H1 (cell line): Measurements from ENCODE around the gene MAGI3. TPM values are rescaled to one million over a fixed set of nuclear protein-coding genes. Genes with fewer than 3 reads are reported as not detected.

Experiments used
- CTCF ChIA-PET: fragments of 300-600 bp; sonication (Branson Sonifier 250); formaldehyde crosslinking; loops from one replicate; lab custom pipeline; 2021; ENCODE audit not compliant: partially characterized antibody; lab: Charles Lee
- POLR2A ChIA-PET: fragments of 300-600 bp; sonication (Branson Sonifier 250); formaldehyde crosslinking; loops from one replicate; lab custom pipeline; 2021; ENCODE audit warnings: inconsistent platforms; ENCODE audit not compliant: partially characterized antibody; lab: Charles Lee
- DNase-seq, 2 experiments: peaks; one replicate each; pipeline versions ENCODE4 v3.0.0 to v3.0.0-alpha.2; 2010 to 2022; ENCODE audit warnings: low spot score in 2 of 2, low read depth in 1 of 2, mixed read lengths in 1 of 2
- FAIRE-seq: peaks from 2 replicates; lab custom pipeline; 2011; peaks lifted over from hg19 to GRCh38; lab: Jason Lieb, UNC
- H2AFZ ChIP-seq: 2 replicates; pipeline ENCODE4 v1.8.1; 2012; ENCODE audit warnings: low read length, inconsistent platforms
- H2AK5ac ChIP-seq: 2 replicates; pipeline ENCODE4 v1.6.1; 2013; ENCODE audit warnings: low read depth, low read length
- H2BK120ac ChIP-seq: replicated peaks from 2 replicates; pipeline ENCODE3; 2013; ENCODE audit warnings: low read depth, low read length, inconsistent platforms
- H2BK12ac ChIP-seq: 2 replicates; pipeline ENCODE4 v1.6.1; 2013; ENCODE audit warnings: low read depth, low read length
- H2BK15ac ChIP-seq: 2 replicates; pipeline ENCODE4 v1.6.1; 2013; ENCODE audit warnings: low read length
- H2BK20ac ChIP-seq: 2 replicates; pipeline ENCODE4 v1.6.1; 2013; ENCODE audit warnings: low read length
- H2BK5ac ChIP-seq: 2 replicates; pipeline ENCODE4 v1.6.1; 2013; ENCODE audit warnings: low read depth, low read length
- H3K14ac ChIP-seq: 2 replicates; pipeline ENCODE4 v1.6.1; 2013; ENCODE audit warnings: inconsistent platforms; ENCODE audit not compliant: insufficient read length
- H3K18ac ChIP-seq: 2 replicates; pipeline ENCODE4 v1.6.1; 2013; ENCODE audit warnings: low read length; ENCODE audit errors: extremely low read depth
- H3K23ac ChIP-seq: 2 replicates; pipeline ENCODE4 v1.6.1; 2013; ENCODE audit warnings: inconsistent platforms; ENCODE audit not compliant: insufficient read length
- H3K23me2 ChIP-seq: 2 replicates; pipeline ENCODE4 v1.6.1; 2013; ENCODE audit warnings: low read depth, low read length
- H3K27ac ChIP-seq: 2 replicates; pipeline ENCODE4 v1.6.1; 2011; ENCODE audit warnings: low read depth, low read length, inconsistent platforms
- H3K27me3 ChIP-seq, 4 experiments: replicated peaks in 1 of 4; 1 replicate in 1 of 4; 2 replicates in 3 of 4; pipeline versions ENCODE4 v1.6.1 to v1.8.1; 2011 to 2013; ENCODE audit warnings: low read length in 3 of 4, mild to moderate bottlenecking in 3 of 4, inconsistent platforms in 2 of 4, mixed read lengths in 2 of 4, moderate library complexity in 1 of 4; ENCODE audit not compliant: control insufficient read depth in 3 of 4, insufficient read depth in 3 of 4; ENCODE audit errors: extremely low read depth in 1 of 4
- H3K36me3 ChIP-seq, 4 experiments: 2 replicates each; pipeline versions ENCODE4 v1.6.1 to v1.8.1; 2011 to 2013; ENCODE audit warnings: mild to moderate bottlenecking in 4 of 4, low read length in 3 of 4, moderate library complexity in 2 of 4, control low read depth in 1 of 4, inconsistent platforms in 1 of 4; ENCODE audit not compliant: insufficient read depth in 4 of 4, control insufficient read depth in 2 of 4
- H3K4ac ChIP-seq: replicated peaks from 2 replicates; pipeline ENCODE3; 2013; ENCODE audit warnings: low read length, low read depth, mixed read lengths, inconsistent platforms; ENCODE audit not compliant: insufficient read length
- H3K4me1 ChIP-seq, 4 experiments: replicated peaks in 1 of 4; 1 replicate in 1 of 4; 2 replicates in 3 of 4; pipeline versions ENCODE4 v1.6.1 to v1.8.1; 2011 to 2013; ENCODE audit warnings: low read length in 3 of 4, inconsistent platforms in 2 of 4, mixed read lengths in 1 of 4; ENCODE audit not compliant: insufficient read depth in 4 of 4, control insufficient read depth in 3 of 4
- H3K4me2 ChIP-seq, 2 experiments: 2 replicates each; pipeline versions ENCODE4 v1.6.1 to v1.8.1; 2011 to 2013; ENCODE audit warnings: low read depth in 2 of 2, low read length in 2 of 2, control low read depth in 1 of 2, inconsistent platforms in 1 of 2, mild to moderate bottlenecking in 1 of 2; ENCODE audit not compliant: insufficient read depth in 1 of 2
- H3K4me3 ChIP-seq, 4 experiments: fragments of 200-600, 300-600 bp in 1 of 4; sonication (generic), shearing (Covaris generic), sonication (Bioruptor Twin) in 1 of 4; 2 replicates each; pipeline versions ENCODE4 v1.5.1 to v1.8.1; 2011 to 2016; ENCODE audit warnings: low read length in 4 of 4, low read depth in 3 of 4, control low read depth in 2 of 4, inconsistent platforms in 2 of 4, mild to moderate bottlenecking in 2 of 4, mixed read lengths in 1 of 4, moderate library complexity in 1 of 4; ENCODE audit not compliant: insufficient read depth in 2 of 4; ENCODE audit errors: extremely low read depth in 1 of 4
- H3K56ac ChIP-seq: replicated peaks from 2 replicates; pipeline ENCODE3; 2013; ENCODE audit warnings: low read depth, mild to moderate bottlenecking, mixed read lengths, low read length, inconsistent platforms; ENCODE audit not compliant: insufficient read length
- H3K79me1 ChIP-seq: 2 replicates; pipeline ENCODE4 v1.6.1; 2013; ENCODE audit warnings: low read depth, low read length, control low read depth
- H3K79me2 ChIP-seq, 2 experiments: 2 replicates each; pipeline versions ENCODE4 v1.6.1 to v1.8.1; 2012 to 2013; ENCODE audit warnings: low read length in 2 of 2, mild to moderate bottlenecking in 2 of 2, inconsistent platforms in 1 of 2; ENCODE audit not compliant: insufficient read depth in 2 of 2, control insufficient read depth in 1 of 2
- H3K9ac ChIP-seq, 4 experiments: replicated peaks in 1 of 4; 1 replicate in 1 of 4; 2 replicates in 3 of 4; pipeline versions ENCODE4 v1.6.1 to v1.8.1; 2011 to 2013; ENCODE audit warnings: low read depth in 3 of 4, low read length in 3 of 4, control low read depth in 2 of 4, mild to moderate bottlenecking in 2 of 4, moderate library complexity in 2 of 4, inconsistent platforms in 1 of 4; ENCODE audit errors: extremely low read depth in 1 of 4
- H3K9me3 ChIP-seq, 2 experiments: 2 replicates each; pipeline versions ENCODE4 v1.6.1 to v1.8.1; 2012 to 2013; ENCODE audit warnings: mild to moderate bottlenecking in 2 of 2, moderate library complexity in 2 of 2, control low read depth in 1 of 2, inconsistent platforms in 1 of 2, low read depth in 1 of 2, low read length in 1 of 2, mixed read lengths in 1 of 2; ENCODE audit not compliant: insufficient read depth in 2 of 2
- H4K20me1 ChIP-seq, 2 experiments: replicated peaks in 1 of 2; 2 replicates each; pipeline versions ENCODE3 to v1.8.1; 2011 to 2013; ENCODE audit warnings: inconsistent platforms in 2 of 2, low read length in 2 of 2, mild to moderate bottlenecking in 1 of 2; ENCODE audit not compliant: insufficient read depth in 2 of 2, control insufficient read depth in 1 of 2
- H4K5ac ChIP-seq: 2 replicates; pipeline ENCODE4 v1.6.1; 2013; ENCODE audit warnings: low read length, low read depth, mixed read lengths, inconsistent platforms; ENCODE audit not compliant: insufficient read length
- H4K8ac ChIP-seq: 2 replicates; pipeline ENCODE4 v1.8.0; 2013; ENCODE audit warnings: mild to moderate bottlenecking, moderate library complexity, low read length, inconsistent platforms; ENCODE audit not compliant: insufficient read depth; ENCODE audit errors: extremely low read depth
- H4K91ac ChIP-seq: replicated peaks from 2 replicates; pipeline ENCODE3; 2013; ENCODE audit warnings: low read length, mixed read lengths, inconsistent platforms; ENCODE audit not compliant: insufficient read length
- ASH2L ChIP-seq: fragments of 200-600, 300-600 bp; sonication (generic); IDR thresholded peaks from one replicate; pipeline ENCODE4 v1.7.1; 2017; ENCODE audit warnings: low read length
- CTCF ChIP-seq, 3 experiments: IDR thresholded peaks; 1 replicate in 2 of 3; 2 replicates in 1 of 3; pipeline versions ENCODE4 v1.5.1 to v1.6.1; 2011; ENCODE audit warnings: low read length in 3 of 3, mild to moderate bottlenecking in 3 of 3, inconsistent platforms in 2 of 3, low read depth in 1 of 3, moderate library complexity in 1 of 3; ENCODE audit not compliant: insufficient read depth in 1 of 3; ENCODE audit errors: control extremely low read depth in 1 of 3
- POLR2A ChIP-seq, 2 experiments: IDR thresholded peaks; 1 replicate in 1 of 2; 2 replicates in 1 of 2; pipeline ENCODE4 v1.6.1; 2011; ENCODE audit warnings: low read depth in 2 of 2, low read length in 2 of 2, mild to moderate bottlenecking in 2 of 2; ENCODE audit errors: control extremely low read depth in 1 of 2
- RAD21 ChIP-seq, 2 experiments: IDR thresholded peaks in 1 of 2; conservative IDR thresholded peaks in 1 of 2; 2 replicates each; pipeline ENCODE4 v1.6.1; 2011; ENCODE audit warnings: low read depth in 2 of 2, low read length in 2 of 2, improper control_type of control experiment in 1 of 2, inconsistent platforms in 1 of 2, mild to moderate bottlenecking in 1 of 2, moderate library complexity in 1 of 2
- WGBS, 2 experiments: shearing (Covaris generic) in 1 of 2; methylation state at CpG; one replicate each; pipeline versions ENCODE4 v1.1.6 to v1.1.7; 2013 to 2015; ENCODE audit warnings: low lambda C conversion rate in 2 of 2, mixed read lengths in 2 of 2, inconsistent platforms in 1 of 2, low coverage in 1 of 2, missing lambda C conversion rate in 1 of 2; ENCODE audit not compliant: insufficient replicate concordance in 2 of 2, insufficient coverage in 1 of 2, insufficient read length in 1 of 2; ENCODE audit errors: extremely low coverage in 1 of 2, missing lambda C conversion rate in 1 of 2; 5-methylcytosine and 5-hydroxymethylcytosine counted together
- polyA plus RNA-seq, 7 experiments: library from polyadenylated mRNA; depleted of rRNA in 3 of 7; stranded (reverse) in 5 of 7; unstranded in 2 of 7; fragments of >200 nt in 5 of 7; fragments of 200-250 nt in 2 of 7; gene quantifications; 1 replicate in 5 of 7; 2 replicates in 1 of 7; 4 replicates in 1 of 7; pipeline versions ENCODE4 v1.2.1 to v1.2.3, GENCODE V29; 2011 to 2013; ENCODE audit warnings: missing spikeins in 2 of 7, mixed read lengths in 2 of 7
- total RNA-seq: library from RNA; stranded (reverse); fragmentation: NEBNext Ultra II Directional; extraction: Animal tissue kit (Norgen Biotek cat#: 25700); gene quantifications from 2 replicates; pipeline ENCODE4 v1.2.1, GENCODE V29; 2021

The MAGI3 gene
- total and polyA plus RNA-seq, 2 of the 8 experiments (the other 6 are each of a cell fraction or from before 2014, with no cell fraction given): 2.3 to 7.8 TPM

- no peak overlapping the region for H3K18ac ChIP-seq
- H2BK20ac ChIP-seq: no peak overlapping the region
- H3K79me1 ChIP-seq: no peaks in the 10 kb centered on the region
- no peak overlapping the region for H3K27ac ChIP-seq
- no peak overlapping the region for H2BK12ac ChIP-seq
- H4K91ac ChIP-seq: no peak overlapping the region
- POLR2A ChIA-PET: no interaction called here
- no peaks in the 10 kb centered on the region for H3K36me3 ChIP-seq
- no peak overlapping the region for H2BK120ac ChIP-seq
- no peaks in the 10 kb centered on the region; a peak in 1 of 7 replicates for H3K4me1 ChIP-seq
- H4K20me1 ChIP-seq: no peaks in the 10 kb centered on the region
- H2AK5ac ChIP-seq: no peak overlapping the region
- WGBS, 2 experiments: 85% methylated on average over 2 of the region's 2 CpGs; no CpG with 5 or more reads in 1 of the 2 experiments
- no peak overlapping the region for H3K4ac ChIP-seq
- no peak for TF ChIP-seq ASH2L
- no peak for TF ChIP-seq POLR2A (IDR thresholded peaks at IDR 0.05; ENCODE audit: control extremely low read depth in 1 of 2, low read depth in 2 of 2, low read length in 2 of 2)
- TF ChIP-seq CTCF (IDR thresholded peaks at IDR 0.05; ENCODE audit: control extremely low read depth in 1 of 3, insufficient read depth in 1 of 3, low read depth in 1 of 3, low read length in 3 of 3): peak in 2 of 3 experiments; percentile 26 to 57; a peak in 2 of 4 replicates
- peak; percentile 62 to 64 for TF ChIP-seq RAD21 (IDR thresholded peaks at IDR 0.05 in 1 of 2, conservative IDR thresholded peaks at IDR 0.05 in 1 of 2; ENCODE audit: low read depth in 2 of 2, low read length in 2 of 2)
- TF ChIP-seq, all 59 proteins: peak for 2
- H3K4me2 ChIP-seq: no peak overlapping the region
- H4K8ac ChIP-seq: no peak overlapping the region
- no peak overlapping the region for H3K23ac ChIP-seq
- H3K79me2 ChIP-seq: 0 out of 4 replicates have a peak, but pooled peaks cover 0 to 6% of the 10 kb centered on the region in 2 experiments
- no peak overlapping the region for H3K9ac ChIP-seq
- CTCF ChIA-PET: interaction anchor here (0.7 to 2.1 kb wide), 16 partner anchors 11 to 315 kb away, joined by 3 to 10 read pairs (median 4); partner anchors contain the start of gene MAGI3
- H2BK5ac ChIP-seq: no peak overlapping the region
- H3K9me3 ChIP-seq: no peaks in the 10 kb centered on the region; a peak in 1 of 4 replicates
- no peaks in the 10 kb centered on the region for H3K27me3 ChIP-seq
- FAIRE-seq (no peak), DNase-seq (no peak)
- no peak overlapping the region for H3K4me3 ChIP-seq
- no peaks in the 10 kb centered on the region for H3K23me2 ChIP-seq
- H3K56ac ChIP-seq: no peak overlapping the region
- H2BK15ac ChIP-seq: no peak overlapping the region
- no peak overlapping the region for H3K14ac ChIP-seq
- H2AFZ ChIP-seq: no peak overlapping the region
- H4K5ac ChIP-seq: no peak overlapping the region
Measured at GRCh38 chr1:113452921-113453770, 62.8 kb downstream of the MAGI3 start.
